Adrenal gland (tissue), 12 donors: ENCODE measurements around the gene MYT1. TPM values are rescaled to one million over a fixed set of nuclear protein-coding genes. Genes with fewer than 3 reads are reported as not detected.

Experiments
- DNase-seq, 7 donors: peaks; one replicate each; pipeline ENCODE4 v3.0.0-alpha.2; 2019 to 2020
- H3K27ac ChIP-seq, 5 donors: fragments of 200-600 bp; sonication (generic) in 4 of 5; 1 replicate in 3 of 5; 2 replicates in 2 of 5; pipeline versions ENCODE4 v1.5.1 to v1.8.0; 2016 to 2020; ENCODE audit warnings: mild to moderate bottlenecking in 1 of 5
- H3K27me3 ChIP-seq: fragments of 200-600 bp; 2 replicates; pipeline ENCODE4 v1.8.0; 2021
- H3K36me3 ChIP-seq, 2 donors: fragments of 200-600 bp; replicated peaks in 1 of 2; 1 replicate in 1 of 2; 2 replicates in 1 of 2; pipeline versions ENCODE4 v1.5.1 to v1.8.0; 2018 to 2022
- H3K4me1 ChIP-seq, 2 donors: fragments of 200-600 bp; replicated peaks in 1 of 2; 1 replicate in 1 of 2; 2 replicates in 1 of 2; pipeline versions ENCODE4 v1.5.1 to v1.8.0; 2018 to 2021
- H3K4me3 ChIP-seq, 4 donors: fragments of 200-600 bp; sonication (generic) in 3 of 4; one replicate each; pipeline ENCODE4 v1.5.1; 2016 to 2018
- H3K9me3 ChIP-seq, 3 donors: fragments of 200-600 bp; sonication (generic) in 1 of 3; replicated peaks in 1 of 3; 1 replicate in 2 of 3; 2 replicates in 1 of 3; pipeline versions ENCODE4 v1.5.1 to v1.8.0; 2016 to 2021
- POLR2A ChIP-seq, 2 donors: fragments of 450-650 bp; IDR thresholded peaks; one replicate each; pipeline ENCODE4 v1.6.1; 2017; ENCODE audit warnings: antibody characterized with exemption in 2 of 2, mild to moderate bottlenecking in 2 of 2, moderate library complexity in 1 of 2
- WGBS, 4 donors: extraction: QIAGEN DNeasy Blood & Tissue Kit in 2 of 4; methylation state at CpG; one replicate each; pipeline versions ENCODE4 v1.1.5 to v1.1.7; 2013 to 2017; 5-methylcytosine and 5-hydroxymethylcytosine counted together
- intact Hi-C, 2 donors: fragments of 100-400 bp; cut with DNase I; formaldehyde crosslinking; loops; one replicate each; pipeline versions ENCODE4 v1.14.1 to v1.15.0; 2022 to 2023
- polyA plus RNA-seq, 3 donors: library from polyadenylated mRNA; stranded (reverse); fragments of 200-250 nt in 2 of 3; fragments of 350-450 nt in 1 of 3; fragmentation: Illumina TruSeq in 1 of 3; extraction: RNeasy Lipid Tissue Mini Kit (QIAGEN cat#74804) in 1 of 3; gene quantifications; one replicate each; pipeline ENCODE4 v1.2.3, GENCODE V29; 2013 to 2014
- total RNA-seq, 9 donors: library from RNA; depleted of rRNA in 4 of 9; stranded (reverse); fragments of >200 nt in 4 of 9; fragments of 120-200 nt in 1 of 9; fragmentation: NEBNext Ultra II Directional in 1 of 9; extraction: Animal tissue kit (Norgen Biotek cat#: 25700) in 1 of 9; gene quantifications; one replicate each; pipeline versions ENCODE4 v1.1.0 to v1.2.4, GENCODE V29; 2013 to 2023
- TF ChIP-seq, protein P1 (sequence below), 6 experiments: fragments of 450-650 bp in 4 of 6; fragments of 200-600 bp in 2 of 6; sonication (generic) in 1 of 6; IDR thresholded peaks; 1 replicate in 5 of 6; 2 replicates in 1 of 6; pipeline versions ENCODE4 v1.5.1 to v1.8.0; 2016 to 2021; ENCODE audit warnings: antibody characterized with exemption in 6 of 6, mild to moderate bottlenecking in 2 of 6, moderate library complexity in 1 of 6
- donor health status: healthy with polysubstance abuse.
- donor health status: Bipolar disorder and iron deficiency.
- donor health status: DM: yes; HTN: yes; CAD: no.
- donor health status: DM: no; HTN: no; CAD: no.
- donor health status: DM: no; HTN: no; CAD: no.
- donor health status: DM: yes; HTN: yes; CAD: no.

The MYT1 gene
- total and polyA plus RNA-seq, 12 donors: 0.61 to 8.5 (median 2.7) TPM

DNA sequence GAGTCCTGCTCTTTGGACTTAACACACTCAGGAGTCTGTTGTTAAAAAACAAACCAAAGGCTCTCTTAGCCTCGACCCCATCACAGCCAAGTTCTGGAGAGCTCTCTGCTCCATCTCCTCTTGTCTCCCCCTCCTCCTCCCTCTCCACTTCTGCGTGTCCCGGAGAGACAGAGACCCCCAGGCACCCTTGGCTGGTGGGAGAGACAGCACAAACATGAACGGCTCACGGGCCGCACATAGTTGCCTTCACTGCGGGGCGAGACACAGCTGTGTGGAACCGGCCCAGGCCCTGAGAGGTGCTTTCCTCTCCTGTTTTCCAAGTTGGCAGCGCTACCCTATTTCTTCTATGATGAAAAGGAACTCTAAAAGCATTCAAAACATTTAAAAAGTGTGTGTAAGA is 23.3 kb upstream of the MYT1 start:
- no peaks in the 10 kb centered on the region for H3K4me1 ChIP-seq
- no peaks in the 10 kb centered on the region for H3K27me3 ChIP-seq
- TF ChIP-seq POLR2A (IDR thresholded peaks at IDR 0.05): no peak
- TF ChIP-seq, protein P1, sequence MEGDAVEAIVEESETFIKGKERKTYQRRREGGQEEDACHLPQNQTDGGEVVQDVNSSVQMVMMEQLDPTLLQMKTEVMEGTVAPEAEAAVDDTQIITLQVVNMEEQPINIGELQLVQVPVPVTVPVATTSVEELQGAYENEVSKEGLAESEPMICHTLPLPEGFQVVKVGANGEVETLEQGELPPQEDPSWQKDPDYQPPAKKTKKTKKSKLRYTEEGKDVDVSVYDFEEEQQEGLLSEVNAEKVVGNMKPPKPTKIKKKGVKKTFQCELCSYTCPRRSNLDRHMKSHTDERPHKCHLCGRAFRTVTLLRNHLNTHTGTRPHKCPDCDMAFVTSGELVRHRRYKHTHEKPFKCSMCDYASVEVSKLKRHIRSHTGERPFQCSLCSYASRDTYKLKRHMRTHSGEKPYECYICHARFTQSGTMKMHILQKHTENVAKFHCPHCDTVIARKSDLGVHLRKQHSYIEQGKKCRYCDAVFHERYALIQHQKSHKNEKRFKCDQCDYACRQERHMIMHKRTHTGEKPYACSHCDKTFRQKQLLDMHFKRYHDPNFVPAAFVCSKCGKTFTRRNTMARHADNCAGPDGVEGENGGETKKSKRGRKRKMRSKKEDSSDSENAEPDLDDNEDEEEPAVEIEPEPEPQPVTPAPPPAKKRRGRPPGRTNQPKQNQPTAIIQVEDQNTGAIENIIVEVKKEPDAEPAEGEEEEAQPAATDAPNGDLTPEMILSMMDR (IDR thresholded peaks at IDR 0.05): no peak
- no peaks in the 10 kb centered on the region for H3K9me3 ChIP-seq
- no peaks in the 10 kb centered on the region for H3K36me3 ChIP-seq
- H3K4me3 ChIP-seq: no peak overlapping the region
- 71 to 86% (median 78%) methylated on average over 10 of the region's 10 CpGs for WGBS, 4 donors
- no peak overlapping the region for H3K27ac ChIP-seq
- DNase-seq: peak in 2 of 7 donors; percentile 11 to 45
- intact Hi-C loops: no loop called here

DNA sequence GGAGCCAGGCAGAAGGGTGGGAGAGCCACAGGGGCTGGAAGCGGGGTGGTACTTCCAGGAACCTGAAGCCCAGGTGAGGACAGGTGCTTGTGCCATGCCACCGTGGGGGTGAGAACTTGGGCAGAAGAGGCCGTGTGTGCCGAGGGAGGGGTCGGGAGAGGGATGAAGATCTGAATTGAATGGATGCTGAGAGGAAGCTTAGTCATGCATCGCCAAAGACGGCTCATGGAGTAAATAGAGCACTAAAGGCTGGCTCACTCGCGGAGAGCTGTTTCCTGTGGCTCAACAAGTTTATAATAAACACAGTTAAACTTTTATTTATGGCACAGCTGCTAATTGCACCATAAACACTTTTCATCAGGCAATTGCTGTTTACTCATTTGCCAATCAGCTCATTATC is 21.7 kb upstream of the MYT1 start:
- Histone ChIP-seq H3K27me3 (no peaks in the 10 kb centered on the region), H3K4me3 (no peak overlapping the region), H3K4me1 (no peaks in the 10 kb centered on the region), H3K36me3 (no peaks in the 10 kb centered on the region), H3K9me3 (no peaks in the 10 kb centered on the region), H3K27ac (no peak overlapping the region)
- intact Hi-C loops: no loop called here
- 37 to 46% (median 41%) methylated on average over 9 of the region's 9 CpGs for WGBS, 4 donors
- peak in 2 of 7 donors; percentile 7 to 9 for DNase-seq
- no peak for TF ChIP-seq POLR2A (IDR thresholded peaks at IDR 0.05)
- TF ChIP-seq, protein P1 (IDR thresholded peaks at IDR 0.05): no peak

DNA sequence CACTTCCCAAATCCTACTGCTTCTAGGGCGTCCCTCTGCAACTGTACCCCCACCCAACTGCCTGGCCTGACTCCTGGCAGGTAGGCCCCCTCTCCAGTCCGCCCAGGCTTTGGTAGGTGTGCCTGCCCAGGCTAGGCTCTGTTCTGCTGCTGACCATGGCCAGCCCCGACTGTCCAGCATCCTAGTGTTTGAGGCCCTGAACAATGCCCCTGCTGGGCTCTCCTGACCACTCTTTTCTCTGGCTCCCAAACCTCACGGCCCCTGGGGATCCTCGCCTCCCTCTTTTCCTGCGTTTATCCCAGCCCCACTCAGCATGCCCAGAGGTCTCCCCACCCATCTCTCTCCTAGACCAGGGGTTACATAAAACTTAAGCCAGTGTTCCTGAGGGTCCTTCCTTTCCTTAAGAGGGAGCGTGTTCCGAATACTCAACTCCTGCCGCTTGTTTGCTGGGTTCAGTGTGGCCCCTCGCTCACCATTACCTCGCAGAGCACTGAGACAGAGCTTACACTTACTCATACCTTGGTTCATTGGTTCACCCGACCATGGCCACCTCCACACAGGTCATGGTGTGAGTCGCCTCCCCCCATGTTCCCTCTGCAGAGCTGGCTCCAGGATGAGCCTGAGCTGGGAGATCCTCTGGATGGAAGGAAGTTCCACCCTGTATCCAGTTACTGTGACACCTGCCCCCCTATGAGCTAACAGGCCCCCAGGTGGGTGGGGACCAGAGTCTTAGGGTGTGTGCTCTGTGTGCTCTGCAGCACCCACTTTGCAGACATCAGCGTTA is 21.0 kb upstream of the MYT1 start:
- intact Hi-C loops: no loop called here
- TF ChIP-seq, protein P1 (IDR thresholded peaks at IDR 0.05): no peak
- no peak for TF ChIP-seq POLR2A (IDR thresholded peaks at IDR 0.05)
- WGBS, 4 donors: 73 to 80% (median 76%) methylated on average over 14 of the region's 14 CpGs
- Histone ChIP-seq H3K36me3 (no peaks in the 10 kb centered on the region), H3K4me1 (no peaks in the 10 kb centered on the region), H3K27ac (no peak overlapping the region), H3K27me3 (no peaks in the 10 kb centered on the region), H3K4me3 (no peak overlapping the region), H3K9me3 (no peaks in the 10 kb centered on the region)
- DNase-seq: peak in 1 of 7 donors; percentile 14

DNA sequence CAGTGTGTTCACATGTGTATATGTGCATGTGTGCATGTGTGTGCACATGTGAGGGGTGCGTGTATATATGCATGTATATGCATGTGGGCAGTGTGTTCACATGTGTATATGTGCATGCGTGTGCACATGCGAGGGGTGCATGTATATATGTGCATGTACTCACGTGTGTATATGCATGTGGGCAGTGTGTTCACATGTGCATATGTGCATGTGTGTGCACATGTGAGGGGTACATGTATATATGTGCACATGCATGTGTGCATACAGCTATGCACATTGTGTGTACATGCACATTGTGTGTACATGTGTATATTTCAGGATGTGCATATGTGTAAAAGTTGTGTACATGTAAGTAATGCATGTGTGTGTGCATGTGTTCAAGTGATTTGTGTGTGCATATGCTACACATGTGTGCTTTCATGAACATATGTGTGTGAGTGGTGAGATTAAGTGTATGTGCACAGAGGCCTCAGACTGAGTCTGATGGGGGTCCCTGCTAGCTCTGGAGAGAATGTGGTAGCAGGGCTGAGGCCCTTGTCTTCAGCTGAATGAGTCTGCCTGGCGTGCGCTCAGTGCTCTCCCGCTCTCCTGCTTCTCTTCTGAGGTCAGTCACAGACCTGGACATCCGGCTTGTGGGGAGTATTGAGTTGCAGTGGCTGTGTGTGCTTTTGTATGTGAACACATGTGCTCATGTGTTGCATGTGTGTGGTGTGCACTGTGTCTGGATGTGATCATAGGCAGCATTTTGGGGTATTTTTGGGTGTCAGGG is 19.9 kb upstream of the MYT1 start:
- 87 to 92% (median 90%) methylated on average over 6 to 8 of the region's 8 CpGs for WGBS, 4 donors
- H3K27me3 ChIP-seq: no peaks in the 10 kb centered on the region
- no peaks in the 10 kb centered on the region for H3K4me1 ChIP-seq
- no peaks in the 10 kb centered on the region for H3K9me3 ChIP-seq
- TF ChIP-seq, protein P1 (IDR thresholded peaks at IDR 0.05): no peak
- no peak for TF ChIP-seq POLR2A (IDR thresholded peaks at IDR 0.05)
- H3K27ac ChIP-seq: no peak overlapping the region
- no peaks in the 10 kb centered on the region for H3K36me3 ChIP-seq
- DNase-seq: no peak
- H3K4me3 ChIP-seq: no peak overlapping the region
- intact Hi-C loops: no loop called here
